ENCODE results near the gene FOXP4.

The FOXP4 gene

DNA sequence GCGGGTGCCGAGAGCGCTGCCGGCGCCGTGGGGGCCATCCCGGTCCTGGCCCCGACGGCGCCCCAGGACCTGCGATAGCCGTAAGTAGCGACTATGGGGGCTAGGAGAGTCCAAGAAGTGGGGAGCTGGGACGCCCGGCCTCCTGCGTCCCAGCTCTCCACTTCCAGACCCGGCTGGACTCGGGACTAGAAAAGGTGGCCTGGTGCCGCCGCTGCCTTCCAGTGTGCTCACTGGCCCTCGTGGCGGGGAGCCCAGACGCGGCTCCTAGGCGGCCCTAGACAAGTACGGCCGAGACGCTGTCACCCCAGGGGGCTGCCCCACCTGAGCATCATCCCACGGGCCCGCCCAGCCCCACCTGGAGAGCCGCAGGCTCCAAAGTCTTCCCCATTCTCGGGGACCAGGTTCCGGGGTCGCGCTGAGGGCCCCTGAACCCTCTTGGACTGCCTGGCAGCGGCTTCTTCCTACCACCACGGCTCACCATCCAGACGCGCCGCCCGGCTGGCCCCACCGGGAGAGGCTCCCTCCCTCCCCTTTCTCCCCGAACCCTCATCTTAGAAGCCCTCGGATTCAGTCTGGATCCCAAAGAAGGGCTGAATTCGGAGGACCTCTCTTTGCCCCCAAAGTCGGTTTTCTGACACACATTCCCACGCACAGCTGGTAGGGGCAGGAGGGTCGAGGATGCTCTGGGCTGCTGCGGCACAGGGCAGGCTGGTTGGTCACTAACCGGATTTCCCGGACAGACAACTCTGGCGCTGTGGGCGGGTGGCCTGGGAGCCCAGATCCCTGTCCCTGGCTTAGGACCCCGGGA lies 91.2 kb downstream of the FOXP4 start:
- H3K4me1 ChIP-seq (ENCODE audit: control insufficient read depth, insufficient read depth, low read length) = peaks cover 17% of the 10 kb centered on the region
- peak overlapping the region; percentile 70 for H3K9ac ChIP-seq (ENCODE audit: low read length)
- no peaks in the 10 kb centered on the region for H3K9me3 ChIP-seq (ENCODE audit: control insufficient read depth, low read length)
- peak overlapping the region; percentile 42 for H3K4me3 ChIP-seq (ENCODE audit: low read length)
- peaks cover 31% of the 10 kb centered on the region for H3K27me3 ChIP-seq (ENCODE audit: control insufficient read depth, insufficient read depth, low read length)
- H3K36me3 ChIP-seq (ENCODE audit: control insufficient read depth, insufficient read depth, low read length) = no peaks in the 10 kb centered on the region

DNA sequence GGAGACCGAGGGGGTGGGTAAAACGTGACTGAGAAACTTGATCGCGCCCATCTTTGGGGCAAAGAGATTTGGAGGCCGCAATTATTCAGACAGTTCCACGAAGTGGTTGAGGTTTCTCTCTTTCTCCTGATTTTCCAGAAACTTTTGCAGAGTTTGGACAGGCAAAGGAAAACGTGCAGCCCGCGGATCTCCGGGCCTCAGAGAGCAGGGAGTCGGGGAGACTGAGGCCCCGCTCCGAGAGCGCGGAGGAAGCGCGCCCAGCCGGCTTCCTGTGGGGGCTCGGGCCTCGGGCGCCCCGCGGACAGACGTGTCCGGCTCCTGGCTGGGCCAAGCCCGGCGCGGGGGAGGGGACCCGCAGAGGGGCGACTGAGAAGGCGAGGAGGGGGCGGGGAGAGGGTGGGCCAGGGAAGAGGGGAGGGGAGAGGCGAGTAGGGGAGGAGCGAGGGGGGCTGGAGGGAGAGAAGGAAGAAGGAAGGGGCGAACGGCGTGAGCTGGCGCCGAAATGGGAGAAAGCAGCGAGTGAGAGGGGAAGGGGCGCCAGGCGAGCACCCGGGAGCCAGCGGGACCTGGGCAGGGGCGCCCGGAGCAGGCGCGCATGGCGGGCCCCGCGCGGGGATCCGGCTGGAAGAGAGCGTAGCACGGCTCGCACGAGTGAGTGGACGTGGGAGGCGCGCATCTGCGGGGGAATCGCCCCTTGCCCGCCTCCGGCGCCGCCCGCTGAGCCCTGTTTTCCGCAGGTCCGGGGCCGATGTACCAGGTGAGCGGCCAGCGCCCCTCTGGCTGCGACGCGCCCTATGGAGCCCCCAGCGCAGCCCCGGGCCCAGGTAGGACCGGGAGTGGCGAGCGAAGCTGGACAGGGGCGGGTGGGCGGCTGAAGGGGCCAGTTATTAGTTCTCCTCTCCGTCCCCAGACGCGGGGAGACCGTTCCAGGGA lies 92.1 kb downstream of the FOXP4 start, which contains the start of gene MDFI:
Gene MDFI (plus strand): TSS at position 467 of the 933 bp plus-strand sequence. CDS start 282 bp downstream, at position 749.
- no peaks in the 10 kb centered on the region for H3K36me3 ChIP-seq (ENCODE audit: control insufficient read depth, insufficient read depth, low read length)
- peak within 1 kb of the TSS; percentile 70 for H3K9ac ChIP-seq (ENCODE audit: low read length)
- peaks cover 31% of the 10 kb centered on the region for H3K27me3 ChIP-seq (ENCODE audit: control insufficient read depth, insufficient read depth, low read length)
- H3K9me3 ChIP-seq (ENCODE audit: control insufficient read depth, low read length) = no peaks in the 10 kb centered on the region
- H3K4me3 ChIP-seq (ENCODE audit: low read length) = peak within 1 kb of the TSS; percentile 42
- H3K4me1 ChIP-seq (ENCODE audit: control insufficient read depth, insufficient read depth, low read length) = peaks cover 17% of the 10 kb centered on the region

- Histone ChIP-seq H3K27me3 (ENCODE audit: control insufficient read depth, insufficient read depth, low read length) (peaks cover 31% of the 10 kb centered on the region), H3K36me3 (ENCODE audit: control insufficient read depth, insufficient read depth, low read length) (no peaks in the 10 kb centered on the region), H3K9ac (ENCODE audit: low read length) (no peak overlapping the region), H3K4me3 (ENCODE audit: low read length) (no peak overlapping the region), H3K4me1 (ENCODE audit: control insufficient read depth, insufficient read depth, low read length) (peaks cover 17% of the 10 kb centered on the region), H3K9me3 (ENCODE audit: control insufficient read depth, low read length) (no peaks in the 10 kb centered on the region)
Measured at GRCh38 chr6:41638935-41639808, 93.0 kb downstream of the FOXP4 start.

DNA sequence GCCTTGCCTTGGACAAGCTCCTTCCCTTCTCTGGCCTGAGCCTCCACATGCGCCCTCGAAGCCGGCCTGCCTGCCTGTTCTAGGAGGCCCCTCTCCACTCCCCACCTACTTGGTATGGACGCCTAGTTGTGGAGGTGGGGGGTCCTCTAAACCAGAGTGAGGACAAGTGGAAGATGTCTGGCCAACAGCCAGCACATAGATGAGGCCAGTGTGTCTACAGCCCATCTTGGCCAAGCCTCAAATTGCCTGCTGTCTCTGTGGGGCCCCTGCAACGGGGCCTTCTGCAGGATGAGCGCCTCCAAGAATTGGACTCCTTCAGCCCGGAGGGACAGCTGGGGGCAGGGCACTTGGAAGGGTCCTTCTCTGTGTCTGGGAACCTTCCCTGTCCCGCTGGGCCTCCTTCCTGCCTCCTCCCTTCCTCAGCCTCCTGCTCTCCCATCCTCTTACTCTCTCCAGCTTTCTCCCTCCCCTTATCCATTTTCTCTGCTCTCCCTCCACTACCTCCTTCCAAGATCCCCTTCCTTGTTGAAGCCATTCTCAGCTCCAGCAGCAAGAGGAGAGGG lies 93.7 kb downstream of the FOXP4 start:
- H3K4me3 ChIP-seq (ENCODE audit: low read length) = no peak overlapping the region
- no peak overlapping the region for H3K9ac ChIP-seq (ENCODE audit: low read length)

GRCh38 chr6:41640426-41640825 lies 94.2 kb downstream of the FOXP4 start:
- H3K4me3 ChIP-seq (ENCODE audit: low read length) = no peak overlapping the region

More for the DNA sequence above, 93.7 kb downstream of the FOXP4 start:
- Histone ChIP-seq H3K27me3 (ENCODE audit: control insufficient read depth, insufficient read depth, low read length) (peaks cover 31% of the 10 kb centered on the region), H3K4me1 (ENCODE audit: control insufficient read depth, insufficient read depth, low read length) (peaks cover 17% of the 10 kb centered on the region), H3K9me3 (ENCODE audit: control insufficient read depth, low read length) (no peaks in the 10 kb centered on the region), H3K36me3 (ENCODE audit: control insufficient read depth, insufficient read depth, low read length) (no peaks in the 10 kb centered on the region)

DNA sequence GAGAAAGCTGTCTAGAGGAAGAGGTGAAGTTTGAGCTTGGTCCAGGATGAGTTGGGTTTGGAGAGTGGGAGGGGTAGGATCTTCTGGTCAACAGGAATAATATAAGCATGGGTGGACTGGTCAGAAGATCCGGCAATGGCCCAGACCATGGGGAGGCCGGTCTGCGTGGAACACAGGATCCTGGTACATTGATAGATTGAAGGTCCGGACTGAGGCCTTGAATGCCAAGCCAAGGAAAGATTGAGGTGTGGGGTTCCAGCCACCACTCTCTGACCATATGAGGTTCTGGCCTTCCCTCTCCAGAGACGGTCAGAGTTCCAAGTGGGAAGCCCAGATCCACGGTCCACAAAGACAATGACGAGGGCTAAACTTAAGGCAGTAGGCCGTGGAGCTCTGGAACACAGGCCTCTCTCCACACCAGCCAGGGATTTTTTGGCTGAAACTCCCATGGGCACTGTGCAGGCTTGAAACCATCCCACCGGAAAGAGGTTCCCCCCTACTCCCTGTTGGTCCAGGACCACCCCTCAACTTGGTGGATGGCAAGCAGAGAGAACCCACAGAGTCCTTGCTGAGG lies 95.3 kb downstream of the FOXP4 start:
- Histone ChIP-seq H3K4me1 (ENCODE audit: control insufficient read depth, insufficient read depth, low read length) (peaks cover 14% of the 10 kb centered on the region), H3K36me3 (ENCODE audit: control insufficient read depth, insufficient read depth, low read length) (no peaks in the 10 kb centered on the region), H3K27me3 (ENCODE audit: control insufficient read depth, insufficient read depth, low read length) (peaks cover 29% of the 10 kb centered on the region), H3K9me3 (ENCODE audit: control insufficient read depth, low read length) (no peaks in the 10 kb centered on the region), H3K9ac (ENCODE audit: low read length) (no peak overlapping the region), H3K4me3 (ENCODE audit: low read length) (no peak overlapping the region)

More at GRCh38 chr6:41640426-41640825, 94.2 kb downstream of the FOXP4 start:
- H3K4me1 ChIP-seq (ENCODE audit: control insufficient read depth, insufficient read depth, low read length) = peaks cover 17% of the 10 kb centered on the region
- H3K9ac ChIP-seq (ENCODE audit: low read length) = no peak overlapping the region
- H3K9me3 ChIP-seq (ENCODE audit: control insufficient read depth, low read length) = no peaks in the 10 kb centered on the region
- peaks cover 31% of the 10 kb centered on the region for H3K27me3 ChIP-seq (ENCODE audit: control insufficient read depth, insufficient read depth, low read length)
- H3K36me3 ChIP-seq (ENCODE audit: control insufficient read depth, insufficient read depth, low read length) = no peaks in the 10 kb centered on the region

DNA sequence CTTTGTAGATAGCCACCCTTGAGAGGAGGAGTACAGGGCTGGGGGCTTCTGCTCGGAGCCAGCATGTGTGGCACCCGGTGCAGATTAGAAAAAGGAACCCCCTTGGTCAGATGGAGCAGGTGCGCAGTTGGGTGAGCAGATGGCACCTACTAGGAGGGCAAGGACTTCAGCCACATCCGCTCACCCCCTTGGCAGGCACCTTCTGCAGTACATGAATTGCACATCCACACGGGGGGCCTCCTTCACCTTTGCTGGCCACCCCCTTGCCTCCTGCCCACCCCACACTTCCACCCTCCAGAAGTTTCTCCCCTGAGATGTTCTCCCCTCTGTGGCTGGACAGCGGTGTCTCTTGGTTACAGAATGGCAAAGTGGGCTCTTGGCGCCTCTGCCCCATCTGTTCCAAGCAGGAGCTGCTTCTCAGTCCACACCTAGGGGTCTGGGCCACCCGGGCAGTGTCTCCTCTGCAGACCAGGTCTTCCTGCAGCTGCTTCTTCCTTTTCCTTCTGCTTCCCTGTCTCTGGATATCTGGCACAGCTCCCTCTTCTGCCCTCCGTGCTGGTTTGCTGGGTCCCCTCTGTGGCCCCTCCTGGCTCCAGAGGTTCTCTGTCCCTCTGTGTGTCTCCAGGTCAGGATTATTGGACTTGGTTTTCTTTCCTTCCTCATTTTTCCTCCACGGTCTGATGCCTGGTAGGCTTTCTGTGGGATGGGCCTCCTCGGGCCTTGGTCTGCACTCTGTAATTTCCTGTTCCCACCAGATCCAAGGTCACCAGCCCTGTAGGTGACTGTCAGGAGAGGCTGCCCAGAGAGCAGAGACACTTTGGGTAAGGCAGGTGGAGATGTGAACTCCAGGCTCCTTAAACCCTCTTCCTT lies 96.1 kb downstream of the FOXP4 start:
- Histone ChIP-seq H3K9me3 (ENCODE audit: control insufficient read depth, low read length) (no peaks in the 10 kb centered on the region), H3K36me3 (ENCODE audit: control insufficient read depth, insufficient read depth, low read length) (no peaks in the 10 kb centered on the region), H3K4me1 (ENCODE audit: control insufficient read depth, insufficient read depth, low read length) (peaks cover 8% of the 10 kb centered on the region), H3K9ac (ENCODE audit: low read length) (no peak overlapping the region), H3K27me3 (ENCODE audit: control insufficient read depth, insufficient read depth, low read length) (peaks cover 20% of the 10 kb centered on the region), H3K4me3 (ENCODE audit: low read length) (no peak overlapping the region)

- Histone ChIP-seq H3K9ac (ENCODE audit: low read length) (no peak overlapping the region), H3K27me3 (ENCODE audit: control insufficient read depth, insufficient read depth, low read length) (peaks cover 11% of the 10 kb centered on the region)
Measured at GRCh38 chr6:41642960-41643898, 97.0 kb downstream of the FOXP4 start.

GRCh38 chr6:41643899-41644269 lies 97.7 kb downstream of the FOXP4 start:
- no peak overlapping the region for H3K9ac ChIP-seq (ENCODE audit: low read length)

More at GRCh38 chr6:41642960-41643898, 97.0 kb downstream of the FOXP4 start:
- Histone ChIP-seq H3K36me3 (ENCODE audit: control insufficient read depth, insufficient read depth, low read length) (no peaks in the 10 kb centered on the region), H3K4me3 (ENCODE audit: low read length) (no peak overlapping the region), H3K9me3 (ENCODE audit: control insufficient read depth, low read length) (no peaks in the 10 kb centered on the region), H3K4me1 (ENCODE audit: control insufficient read depth, insufficient read depth, low read length) (no peaks in the 10 kb centered on the region)

More at GRCh38 chr6:41643899-41644269, 97.7 kb downstream of the FOXP4 start:
- Histone ChIP-seq H3K36me3 (ENCODE audit: control insufficient read depth, insufficient read depth, low read length) (no peaks in the 10 kb centered on the region), H3K9me3 (ENCODE audit: control insufficient read depth, low read length) (no peaks in the 10 kb centered on the region), H3K27me3 (ENCODE audit: control insufficient read depth, insufficient read depth, low read length) (peaks cover 5% of the 10 kb centered on the region), H3K4me3 (ENCODE audit: low read length) (no peak overlapping the region), H3K4me1 (ENCODE audit: control insufficient read depth, insufficient read depth, low read length) (no peaks in the 10 kb centered on the region)
